ENCODE results near the gene TBC1D3G.
A peak's percentile ranks its signal among the peaks of the same experiment; 100 is the strongest.
"Not testable (repeated sequence)": the region's sequence is repeated elsewhere in the genome, so short reads cannot be mapped to it uniquely, and the experiment has no call there.

Gene TBC1D3G

DNA sequence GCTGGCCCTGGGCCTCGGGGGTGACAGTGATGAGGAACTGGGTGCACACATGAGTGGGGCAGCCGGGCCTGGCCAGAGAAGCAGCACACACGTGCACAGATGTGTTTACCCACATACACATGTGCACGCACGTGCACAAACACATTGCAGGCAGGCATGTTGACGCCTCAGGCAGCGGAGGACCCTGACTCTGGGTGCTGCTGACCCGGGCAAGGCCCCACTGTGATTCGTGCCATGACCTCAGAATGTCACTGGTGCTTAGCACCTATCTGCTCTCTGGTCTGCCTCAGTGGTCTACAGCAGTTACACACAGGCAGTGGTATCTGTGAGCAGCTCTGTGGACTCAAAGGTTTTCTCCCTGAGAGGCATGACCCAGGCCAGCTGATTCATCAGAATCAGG lies at the start of gene TBC1D3G:
Gene TBC1D3G (plus strand): TSS at position 301 of the 400 bp plus-strand sequence. CDS start 1,528 bp downstream, outside the sequence.
- not testable (repeated sequence) for H3K27me3 Mint-ChIP-seq; H3K9me3 Mint-ChIP-seq; DNase-seq; H3K36me3 Mint-ChIP-seq (ENCODE audit: low read depth); H3K4me1 Mint-ChIP-seq; H3K27ac Mint-ChIP-seq; ATAC-seq; H3K4me3 Mint-ChIP-seq

DNA sequence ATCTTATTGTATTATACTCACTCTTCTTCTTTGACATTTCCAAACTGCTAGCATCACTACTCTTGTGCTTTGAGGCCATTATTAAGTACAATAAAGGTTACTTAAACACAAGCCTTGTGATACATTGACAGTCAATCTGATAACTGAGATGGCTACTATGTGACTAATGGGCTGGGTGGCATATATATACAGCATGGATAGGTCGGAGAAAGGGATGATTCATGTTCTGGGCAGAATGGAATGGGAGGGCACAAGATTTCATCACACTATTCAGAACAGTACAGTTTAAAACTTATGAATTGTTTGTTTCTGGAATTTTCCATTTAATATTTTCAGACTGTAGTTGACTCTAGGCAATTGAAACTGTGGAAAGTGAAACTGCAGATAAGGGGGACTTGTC lies 40.4 kb upstream of the TBC1D3G start:
- not testable (repeated sequence) for DNase-seq; H3K36me3 Mint-ChIP-seq (ENCODE audit: low read depth); H3K9me3 Mint-ChIP-seq; H3K4me1 Mint-ChIP-seq; H3K4me3 Mint-ChIP-seq; H3K27ac Mint-ChIP-seq; H3K27me3 Mint-ChIP-seq
- peak; percentile 75 for ATAC-seq

DNA sequence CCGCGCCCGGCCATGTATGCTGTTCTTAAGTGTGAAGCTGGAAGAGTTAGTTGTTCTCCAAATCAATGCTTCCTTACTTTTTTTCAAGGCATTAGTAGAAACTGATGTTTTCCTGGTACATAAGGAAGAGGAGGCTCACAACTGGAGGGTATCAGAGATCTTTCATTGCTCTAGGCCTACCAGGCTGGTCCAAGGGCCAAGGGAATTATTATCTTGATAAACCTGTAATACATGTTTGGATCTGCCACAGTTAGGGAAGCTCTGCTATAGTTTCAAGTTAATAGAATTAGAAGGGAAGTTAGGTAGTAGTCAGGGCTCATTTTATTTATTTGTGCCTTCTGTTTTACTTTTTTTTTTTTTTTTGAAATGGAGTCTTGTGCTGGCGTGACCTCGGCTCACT lies 39.5 kb upstream of the TBC1D3G start:
- H3K4me1 Mint-ChIP-seq; H3K27me3 Mint-ChIP-seq; H3K36me3 Mint-ChIP-seq (ENCODE audit: low read depth); H3K9me3 Mint-ChIP-seq; H3K27ac Mint-ChIP-seq; H3K4me3 Mint-ChIP-seq; DNase-seq; ATAC-seq: not testable (repeated sequence)

DNA sequence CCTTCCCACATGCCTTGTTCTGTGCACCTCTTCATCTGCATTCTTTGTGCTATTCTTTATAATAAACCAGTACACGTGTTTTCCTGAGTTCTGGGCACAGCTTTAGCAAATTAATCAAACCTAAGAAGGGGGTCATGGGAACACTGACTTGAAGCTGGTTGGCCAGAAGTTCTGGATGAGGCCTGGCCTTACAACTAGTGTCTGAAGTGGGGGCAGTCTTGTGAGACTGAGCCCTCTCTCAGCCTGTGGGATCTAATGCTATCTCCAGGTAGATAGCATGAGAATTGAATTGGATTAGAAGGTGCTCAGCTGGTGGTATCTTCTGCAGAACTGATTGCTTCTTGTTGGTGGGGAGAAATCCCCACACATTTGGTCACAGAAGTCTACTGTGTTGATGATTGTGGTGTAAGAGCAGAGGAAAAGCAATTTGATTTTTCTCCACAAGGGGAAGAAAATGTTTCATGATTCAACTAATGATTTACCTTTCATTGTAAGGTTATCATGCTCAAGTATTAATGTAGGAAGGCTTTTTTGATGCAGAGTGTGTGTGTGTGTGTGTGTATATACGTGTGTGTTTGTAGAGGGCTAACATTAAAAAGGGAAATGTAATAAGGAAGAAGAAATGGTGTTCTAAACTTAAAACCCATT lies 33.6 kb upstream of the TBC1D3G start:
- H3K4me1 Mint-ChIP-seq; H3K27ac Mint-ChIP-seq; ATAC-seq; H3K4me3 Mint-ChIP-seq; H3K36me3 Mint-ChIP-seq (ENCODE audit: low read depth); DNase-seq; H3K9me3 Mint-ChIP-seq; H3K27me3 Mint-ChIP-seq: not testable (repeated sequence)

- DNase-seq; H3K4me3 Mint-ChIP-seq; H3K27me3 Mint-ChIP-seq; ATAC-seq; H3K36me3 Mint-ChIP-seq (ENCODE audit: low read depth); H3K4me1 Mint-ChIP-seq; H3K27ac Mint-ChIP-seq; H3K9me3 Mint-ChIP-seq: not testable (repeated sequence)
Measured at GRCh38 chr17:36295161-36295560, 28.5 kb upstream of the TBC1D3G start.

- not testable (repeated sequence) for H3K4me3 Mint-ChIP-seq; H3K4me1 Mint-ChIP-seq; H3K36me3 Mint-ChIP-seq (ENCODE audit: low read depth); DNase-seq; H3K27ac Mint-ChIP-seq; ATAC-seq; H3K9me3 Mint-ChIP-seq; H3K27me3 Mint-ChIP-seq
Measured at GRCh38 chr17:36315736-36316135, 7.9 kb upstream of the TBC1D3G start.

- H3K36me3 Mint-ChIP-seq (ENCODE audit: low read depth); H3K4me3 Mint-ChIP-seq; H3K4me1 Mint-ChIP-seq; DNase-seq; H3K27me3 Mint-ChIP-seq; H3K9me3 Mint-ChIP-seq; H3K27ac Mint-ChIP-seq; ATAC-seq: not testable (repeated sequence)
Measured at GRCh38 chr17:36362496-36362895, 38.8 kb downstream of the TBC1D3G start.

DNA sequence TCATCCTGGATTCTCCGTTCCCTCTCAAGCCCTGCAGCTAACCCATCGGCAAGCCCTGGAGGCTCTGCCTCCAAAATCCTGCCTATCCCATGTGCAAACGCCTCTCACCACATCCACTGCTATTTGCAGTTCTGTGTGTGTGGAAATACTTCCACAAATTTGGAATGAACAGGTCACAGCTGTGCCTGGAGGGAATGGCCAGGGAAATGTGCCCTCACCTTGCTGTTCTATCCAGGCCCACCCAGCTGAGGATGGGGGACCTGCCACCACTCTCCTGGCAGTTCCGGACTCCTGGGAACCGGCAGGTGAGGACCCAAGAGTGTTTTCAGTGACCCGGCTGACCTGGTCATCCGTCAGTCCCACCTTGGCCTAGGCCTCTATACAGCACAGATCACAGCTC lies 52.3 kb downstream of the TBC1D3G start:
- H3K36me3 Mint-ChIP-seq (ENCODE audit: low read depth); H3K9me3 Mint-ChIP-seq; H3K27ac Mint-ChIP-seq; H3K4me3 Mint-ChIP-seq; DNase-seq; ATAC-seq; H3K27me3 Mint-ChIP-seq; H3K4me1 Mint-ChIP-seq: not testable (repeated sequence)

All from activated naive CD8-positive, alpha-beta T cell treated with anti-CD3 and anti-CD28 coated beads, Interleukin-2, amount 50 U/mL, for 24 hours (primary cell).